HCT116 (cell line): ENCODE results near the gene PCNX1. TPM values are rescaled to one million over a fixed set of nuclear protein-coding genes. Genes with fewer than 3 reads are reported as not detected.

Experiments used
- ATAC-seq: fragments of 200-7000 bp; cut with Tn5 transposase; 2 replicates; pipeline ENCODE4 v1.9.1; 2020; ENCODE audit warnings: mild to moderate bottlenecking, moderate library complexity
- BruUV-seq: library from RNA; stranded (reverse); fragments of 400-500 nt; replicated peaks from 2 replicates; lab custom pipeline; 2021; lab: Mats Ljungman, UMichigan
- CTCF ChIA-PET: fragments of 300-600 bp; sonication (Branson Sonifier 250); formaldehyde crosslinking; loops from one replicate; lab custom pipeline; 2021; ENCODE audit warnings: antibody characterized with exemption; lab: Charles Lee
- POLR2A ChIA-PET: fragments of 300-600, 350-600 bp; sonication (Branson Sonifier 250); formaldehyde crosslinking; loops from one replicate; lab custom pipeline; 2021; ENCODE audit warnings: antibody characterized with exemption; lab: Charles Lee
- RAD21 ChIA-PET, 2 experiments: fragments of 300-600 bp; sonication (Branson Sonifier 250); formaldehyde crosslinking; loops; one replicate each; lab custom pipeline; 2023; ENCODE audit warnings: low total read pairs in 2 of 2; ENCODE audit not compliant: uncharacterized antibody in 2 of 2, unreplicated experiment in 2 of 2, low non-redundant PET in 1 of 2; lab: Charles Lee
- DNase-seq: peaks from one replicate; pipeline ENCODE4 v3.0.0-alpha.2; 2010; ENCODE audit warnings: low read depth, low spot score
- H2AFZ ChIP-seq: fragments of 200-600 bp; shearing (Covaris generic), sonication (generic); 2 replicates; pipeline ENCODE4 v1.6.1; 2017; ENCODE audit warnings: low read depth, mixed run types, mixed read lengths, antibody characterized with exemption, low read length; ENCODE audit not compliant: poor library complexity, severe bottlenecking
- H3K27ac ChIP-seq: 2 replicates; pipeline ENCODE4 v1.5.1; 2012; ENCODE audit warnings: low read depth, low read length
- H3K27me3 ChIP-seq: fragments of 200-600 bp; sonication (generic); 2 replicates; pipeline ENCODE4 v1.6.1; 2016; ENCODE audit warnings: mixed run types, low read length, mixed read lengths; ENCODE audit not compliant: insufficient read depth
- H3K36me3 ChIP-seq, 2 experiments: fragments of 200-500 bp in 1 of 2; fragments of 200-600 bp in 1 of 2; sonication (Bioruptor generic) in 1 of 2; sonication (generic) in 1 of 2; 2 replicates each; pipeline versions ENCODE4 v1.5.1 to v1.6.1; 2014 to 2016; ENCODE audit warnings: low read length in 2 of 2, inconsistent platforms in 1 of 2, mixed read lengths in 1 of 2, mixed run types in 1 of 2; ENCODE audit not compliant: insufficient read depth in 2 of 2, control insufficient read depth in 1 of 2
- H3K4me1 ChIP-seq, 2 experiments: fragments of 200-600 bp in 1 of 2; sonication (generic) in 1 of 2; 2 replicates each; pipeline versions ENCODE4 v1.5.1 to v1.6.1; 2012 to 2017; ENCODE audit warnings: low read length in 2 of 2, inconsistent platforms in 1 of 2, mild to moderate bottlenecking in 1 of 2, mixed read lengths in 1 of 2, mixed run types in 1 of 2, moderate library complexity in 1 of 2; ENCODE audit not compliant: insufficient read depth in 2 of 2, control insufficient read depth in 1 of 2
- H3K4me2 ChIP-seq: fragments of 200-600 bp; sonication (generic); 2 replicates; pipeline ENCODE4 v1.6.1; 2017; ENCODE audit warnings: mixed run types, low read length, mixed read lengths
- H3K4me3 ChIP-seq, 2 experiments: fragments of 200-600 bp in 1 of 2; sonication (generic) in 1 of 2; replicated peaks in 1 of 2; 2 replicates each; pipeline ENCODE4 v1.5.1; 2011 to 2016; ENCODE audit warnings: low read length in 2 of 2, control low read depth in 1 of 2, low read depth in 1 of 2, mild to moderate bottlenecking in 1 of 2, mixed read lengths in 1 of 2, mixed run types in 1 of 2
- H3K79me2 ChIP-seq: fragments of 200-600 bp; sonication (generic); 2 replicates; pipeline ENCODE4 v1.6.1; 2017; ENCODE audit warnings: mild to moderate bottlenecking, mixed run types, low read length, moderate library complexity, mixed read lengths; ENCODE audit not compliant: insufficient read depth
- H3K9ac ChIP-seq: fragments of 200-600 bp; sonication (generic); 2 replicates; pipeline ENCODE4 v1.6.1; 2016; ENCODE audit warnings: low read length, mixed read lengths
- H3K9me2 ChIP-seq: fragments of 200-600 bp; sonication (generic), shearing (Covaris generic); 2 replicates; pipeline ENCODE4 v1.6.1; 2017; ENCODE audit warnings: mixed run types, mild to moderate bottlenecking, moderate library complexity; ENCODE audit not compliant: insufficient read depth
- H3K9me3 ChIP-seq, 2 experiments: fragments of 200-500 bp in 1 of 2; fragments of 200-600 bp in 1 of 2; sonication (Bioruptor generic) in 1 of 2; sonication (generic) in 1 of 2; 2 replicates each; pipeline ENCODE4 v1.6.1; 2014 to 2017; ENCODE audit warnings: low read length in 2 of 2, mixed read lengths in 2 of 2, inconsistent platforms in 1 of 2, low read depth in 1 of 2, mild to moderate bottlenecking in 1 of 2, mixed run types in 1 of 2, moderate library complexity in 1 of 2; ENCODE audit not compliant: control insufficient read depth in 1 of 2, insufficient read depth in 1 of 2
- H4K20me1 ChIP-seq: fragments of 200-600 bp; sonication (generic), shearing (Covaris generic); 2 replicates; pipeline ENCODE4 v1.6.1; 2017; ENCODE audit warnings: mixed run types, mild to moderate bottlenecking, moderate library complexity; ENCODE audit not compliant: insufficient read depth
- ATF3 ChIP-seq: IDR thresholded peaks from 2 replicates; pipeline ENCODE4 v1.6.1; 2012
- CEBPB ChIP-seq: IDR thresholded peaks from 2 replicates; pipeline ENCODE4 v1.6.1; 2012; ENCODE audit warnings: low read depth
- EGR1 ChIP-seq: IDR thresholded peaks from 2 replicates; pipeline ENCODE4 v1.6.1; 2012; ENCODE audit warnings: low read depth
- ELF1 ChIP-seq: IDR thresholded peaks from 2 replicates; pipeline ENCODE4 v1.6.1; 2012; ENCODE audit warnings: low read depth, borderline replicate concordance
- EZH2 ChIP-seq: fragments of 200-600 bp; sonication (generic); IDR thresholded peaks from 2 replicates; pipeline ENCODE4 v1.6.1; 2017; ENCODE audit warnings: antibody characterized with exemption, mixed run types
- EZH2phosphoT487 ChIP-seq: fragments of 200-600 bp; IDR thresholded peaks from 2 replicates; pipeline ENCODE4 v1.6.1; 2018; ENCODE audit warnings: antibody characterized with exemption, borderline replicate concordance
- FOSL1 ChIP-seq: IDR thresholded peaks from 2 replicates; pipeline ENCODE4 v1.6.1; 2012; ENCODE audit warnings: low read depth
- JUND ChIP-seq: IDR thresholded peaks from 2 replicates; pipeline ENCODE4 v1.6.1; 2012
- POLR2AphosphoS5 ChIP-seq: IDR thresholded peaks from 2 replicates; pipeline ENCODE4 v1.6.1; 2011; ENCODE audit warnings: mild to moderate bottlenecking, low read depth, low read length, moderate library complexity
- RAD21 ChIP-seq: IDR thresholded peaks from 2 replicates; pipeline ENCODE4 v1.6.1; 2012; ENCODE audit warnings: low read depth, mild to moderate bottlenecking
- REST ChIP-seq: IDR thresholded peaks from 2 replicates; pipeline ENCODE4 v1.6.1; 2012; ENCODE audit warnings: low read depth
- SIN3A ChIP-seq: IDR thresholded peaks from 2 replicates; pipeline ENCODE4 v1.6.1; 2012; ENCODE audit warnings: low read depth
- SP1 ChIP-seq: IDR thresholded peaks from 2 replicates; pipeline ENCODE4 v1.6.1; 2012; ENCODE audit warnings: low read depth
- SRF ChIP-seq: IDR thresholded peaks from 2 replicates; pipeline ENCODE4 v1.6.1; 2012; ENCODE audit warnings: low read depth
- YY1 ChIP-seq: IDR thresholded peaks from 2 replicates; pipeline ENCODE4 v1.6.1; 2011; ENCODE audit warnings: low read length, low read depth, moderate library complexity, mild to moderate bottlenecking; ENCODE audit not compliant: insufficient replicate concordance; ENCODE audit errors: extremely low read depth
- intact Hi-C: fragments of 100-400 bp; cut with micrococcal nuclease; formaldehyde crosslinking; loops from 2 replicates; pipeline ENCODE4 v1.10.0; 2022
- total RNA-seq: library from RNA; stranded (reverse); gene quantifications from one replicate; pipeline ENCODE4 v1.2.1, GENCODE V29; 2021; ENCODE audit not compliant: unreplicated experiment
- TF ChIP-seq, protein P1 (sequence below): IDR thresholded peaks from 2 replicates; pipeline ENCODE4 v1.6.1; 2011; ENCODE audit warnings: mild to moderate bottlenecking, low read length, moderate library complexity; ENCODE audit not compliant: insufficient replicate concordance; ENCODE audit errors: extremely low read depth

Gene PCNX1
- total RNA-seq, 1 experiment from 2014 or later, result 52.2 TPM

GRCh38 chr14:70896317-70896716 lies 10.9 kb upstream of the PCNX1 start:
- Histone ChIP-seq H3K9ac (no peak overlapping the region), H3K9me2 (no peaks in the 10 kb centered on the region), H3K4me2 (no peak overlapping the region), H4K20me1 (no peaks in the 10 kb centered on the region), H2AFZ (no peak overlapping the region), H3K36me3 (no peaks in the 10 kb centered on the region), H3K4me1 (no peaks in the 10 kb centered on the region; a peak in 1 of 4 replicates), H3K9me3 (no peaks in the 10 kb centered on the region; a peak in 1 of 4 replicates), H3K27ac (no peak overlapping the region), H3K27me3 (no peaks in the 10 kb centered on the region), H3K4me3 (no peak overlapping the region), H3K79me2 (no peaks in the 10 kb centered on the region)
- BruUV-seq, result no TSS peak
- POLR2A ChIA-PET, result no interaction called here
- intact Hi-C loops, result no loop called here
- CTCF ChIA-PET, result no interaction called here
- DNase-seq (no peak), ATAC-seq (no peak)
- TF ChIP-seq RAD21, result no peak
- TF ChIP-seq EZH2, result no peak
- no peak for TF ChIP-seq SP1
- TF ChIP-seq SRF, result no peak
- TF ChIP-seq YY1, result no peak
- TF ChIP-seq, protein P1, sequence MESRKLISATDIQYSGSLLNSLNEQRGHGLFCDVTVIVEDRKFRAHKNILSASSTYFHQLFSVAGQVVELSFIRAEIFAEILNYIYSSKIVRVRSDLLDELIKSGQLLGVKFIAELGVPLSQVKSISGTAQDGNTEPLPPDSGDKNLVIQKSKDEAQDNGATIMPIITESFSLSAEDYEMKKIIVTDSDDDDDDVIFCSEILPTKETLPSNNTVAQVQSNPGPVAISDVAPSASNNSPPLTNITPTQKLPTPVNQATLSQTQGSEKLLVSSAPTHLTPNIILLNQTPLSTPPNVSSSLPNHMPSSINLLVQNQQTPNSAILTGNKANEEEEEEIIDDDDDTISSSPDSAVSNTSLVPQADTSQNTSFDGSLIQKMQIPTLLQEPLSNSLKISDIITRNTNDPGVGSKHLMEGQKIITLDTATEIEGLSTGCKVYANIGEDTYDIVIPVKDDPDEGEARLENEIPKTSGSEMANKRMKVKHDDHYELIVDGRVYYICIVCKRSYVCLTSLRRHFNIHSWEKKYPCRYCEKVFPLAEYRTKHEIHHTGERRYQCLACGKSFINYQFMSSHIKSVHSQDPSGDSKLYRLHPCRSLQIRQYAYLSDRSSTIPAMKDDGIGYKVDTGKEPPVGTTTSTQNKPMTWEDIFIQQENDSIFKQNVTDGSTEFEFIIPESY, result no peak
- no peak for TF ChIP-seq SIN3A
- TF ChIP-seq EZH2phosphoT487, result no peak
- no peak for TF ChIP-seq REST
- no peak for TF ChIP-seq CEBPB
- no peak for TF ChIP-seq JUND
- TF ChIP-seq EGR1, result no peak
- no peak for TF ChIP-seq POLR2AphosphoS5
- TF ChIP-seq FOSL1, result no peak
- TF ChIP-seq ATF3, result no peak
- no peak for TF ChIP-seq ELF1
- RAD21 ChIA-PET, result no interaction called here
